AML-193 (cell line): ENCODE results near the gene TKTL2.
"Not testable (repeated sequence)": the region's sequence is repeated elsewhere in the genome, so short reads cannot be mapped to it uniquely, and the experiment has no call there.

ENCODE experiments used
- DNase-seq, 2 experiments: peaks; one replicate each; lab custom pipeline; 2025; lab: John Stamatoyannopoulos, UW

TKTL2 gene

DNA sequence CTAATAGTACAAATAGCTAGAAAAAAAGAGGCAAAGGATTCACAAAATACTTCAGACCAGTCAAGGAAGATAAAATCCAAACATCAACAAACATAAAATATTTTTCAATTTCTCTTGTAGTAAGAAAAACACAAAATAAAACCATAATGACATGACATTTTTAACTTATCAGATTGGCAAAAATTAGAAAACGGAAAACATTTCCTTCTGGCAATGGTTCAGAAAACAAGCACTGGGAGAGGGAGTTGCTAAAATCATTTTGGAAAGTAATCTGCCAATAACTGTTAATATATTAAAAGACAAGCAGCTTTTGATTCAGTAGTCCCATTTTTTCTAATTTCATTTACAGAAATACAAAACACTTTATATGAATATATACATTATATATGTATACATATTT is 26.1 kb downstream of the TKTL2 start:
- DNase-seq = no peak

DNA sequence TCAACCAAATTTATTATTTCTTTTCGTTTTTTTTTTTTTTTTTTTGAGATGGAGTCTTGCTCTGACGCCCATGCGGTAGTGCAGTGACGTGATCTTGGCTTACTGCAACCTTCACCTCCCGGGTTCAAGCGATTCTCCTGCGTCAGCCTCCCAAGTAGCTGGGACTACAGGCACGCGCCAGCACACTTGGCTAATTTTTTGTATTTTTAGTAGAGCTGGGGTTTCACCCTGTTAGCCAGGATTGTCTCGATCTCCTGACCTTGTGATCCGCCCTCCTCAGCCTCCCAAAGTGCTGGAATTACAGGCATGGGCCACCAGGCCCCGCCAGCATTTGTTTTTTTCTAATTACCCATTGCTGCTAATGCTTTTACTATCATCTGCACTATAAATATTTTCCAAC is 26.5 kb downstream of the TKTL2 start:
- not testable (repeated sequence) for DNase-seq

DNA sequence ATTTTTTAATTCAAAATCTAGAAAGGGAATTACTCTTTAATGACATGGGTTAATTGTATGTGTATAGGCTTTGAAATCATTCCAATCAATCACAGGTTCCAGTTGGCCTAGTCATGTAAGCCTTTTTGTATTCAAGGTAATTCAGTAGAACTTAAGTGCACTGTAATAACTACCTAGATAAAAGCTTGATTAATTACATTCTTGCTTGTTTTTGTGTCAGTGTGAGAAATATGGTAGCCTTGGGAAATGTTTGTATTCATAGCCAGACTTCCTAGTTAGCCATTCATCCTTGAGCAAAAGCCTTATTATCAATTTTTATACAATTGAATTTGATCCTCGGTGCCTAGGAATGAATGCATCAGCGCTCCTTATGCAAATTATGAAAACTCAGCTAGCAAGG is 33.5 kb downstream of the TKTL2 start:
- no peak for DNase-seq
